CD4-positive, alpha-beta T cell treated with Interferon gamma for 1 hour (primary cell): ENCODE results near the gene RAB3D.
"Not testable (repeated sequence)": the region's sequence is repeated elsewhere in the genome, so short reads cannot be mapped to it uniquely, and the experiment has no call there.

Experiments used
- DNase-seq: peaks from one replicate; pipeline ENCODE4 v3.0.0-alpha.2; 2020

RAB3D gene

DNA sequence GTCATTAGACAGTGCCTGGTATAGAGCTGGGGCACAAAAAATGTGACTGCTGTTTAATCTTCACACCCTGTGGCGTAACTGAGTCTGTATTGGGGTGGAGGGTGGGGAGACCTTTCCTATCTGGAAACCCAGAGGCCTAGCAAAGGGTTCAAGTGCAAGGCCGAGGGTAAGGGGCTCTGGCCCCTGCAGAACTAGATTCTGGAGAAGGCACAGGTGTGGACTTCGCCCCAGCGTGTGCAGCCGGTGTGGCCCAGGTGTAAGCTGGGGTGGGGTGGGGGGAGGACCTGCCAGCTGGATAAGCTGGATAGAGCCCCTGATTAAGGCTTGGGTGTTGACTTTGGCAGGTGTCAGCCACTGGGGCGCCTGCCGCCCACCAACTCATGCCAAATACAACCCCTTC, 1.3 kb downstream of the RAB3D start:
- DNase-seq: no peak

DNA sequence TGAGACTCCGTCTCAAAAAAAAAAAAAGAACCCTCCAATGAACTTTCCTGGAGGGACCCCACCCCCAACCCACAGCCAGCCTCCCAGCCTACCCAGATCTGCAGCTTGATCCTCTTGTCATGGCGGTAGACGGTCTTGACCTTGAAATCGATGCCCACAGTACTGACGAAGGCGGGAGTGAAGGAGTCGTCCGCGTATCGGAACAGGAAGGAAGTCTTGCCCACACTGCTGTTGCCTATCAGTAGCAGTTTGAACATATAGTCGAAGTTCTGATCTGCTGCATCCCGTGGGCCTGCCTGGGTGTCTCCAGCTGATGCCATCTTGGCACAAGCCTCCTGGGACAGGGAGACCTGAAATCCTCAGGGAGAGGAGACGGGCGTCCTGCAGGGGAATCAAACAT, 2.4 kb downstream of the RAB3D start:
- no peak for DNase-seq

DNA sequence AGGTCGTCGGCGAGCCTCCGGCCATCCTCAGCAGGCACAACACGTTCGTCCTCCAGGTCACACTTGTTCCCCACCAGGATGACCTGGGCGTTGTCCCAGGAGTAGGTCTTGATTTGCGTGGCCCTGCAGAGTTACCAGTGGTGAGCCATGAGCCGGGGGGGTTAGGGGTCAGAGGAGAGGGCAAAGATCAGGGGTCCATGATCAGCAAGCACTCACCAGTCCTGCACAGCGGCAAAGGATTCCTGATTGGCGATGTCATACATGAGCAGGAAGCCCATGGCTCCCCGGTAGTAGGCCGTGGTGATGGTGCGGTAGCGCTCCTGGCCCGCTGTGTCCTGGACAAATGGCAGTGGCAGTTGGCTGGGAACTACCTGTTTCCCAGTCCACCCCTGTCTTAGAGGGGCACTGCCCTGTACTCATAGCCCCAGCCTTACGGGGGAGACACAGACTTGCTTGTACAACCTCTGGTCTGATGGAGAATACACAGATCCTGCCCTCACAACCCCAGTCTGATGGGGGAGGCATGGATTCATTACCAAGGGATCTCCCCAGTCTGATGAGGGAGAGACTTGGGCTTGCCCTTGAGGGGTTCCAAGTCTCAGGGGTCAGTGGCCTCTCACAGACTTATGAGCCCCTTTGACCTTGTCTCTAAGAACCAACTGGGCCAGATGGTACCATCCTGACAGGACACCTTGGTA, 3.9 kb downstream of the RAB3D start:
- DNase-seq: no peak

DNA sequence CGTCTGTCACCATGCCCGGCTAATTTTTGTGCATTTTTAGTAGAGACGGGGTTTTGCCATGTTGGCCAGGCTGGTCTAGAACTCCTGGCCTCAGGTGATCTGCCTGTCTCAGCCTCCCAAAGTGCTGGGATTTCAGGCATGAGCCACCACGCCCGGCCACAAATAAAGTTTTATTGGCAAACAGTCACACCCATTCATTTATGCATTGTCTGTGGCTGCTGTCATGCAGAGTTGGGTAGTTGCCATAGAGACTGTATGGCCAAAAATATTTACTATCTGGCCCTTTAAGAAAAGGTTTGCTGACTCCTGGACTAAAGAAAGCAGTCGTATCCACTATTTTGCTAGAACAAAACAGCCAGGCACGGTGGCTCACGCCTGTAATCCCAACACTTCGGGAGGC, 5.6 kb downstream of the RAB3D start:
- DNase-seq: not testable (repeated sequence)

DNA sequence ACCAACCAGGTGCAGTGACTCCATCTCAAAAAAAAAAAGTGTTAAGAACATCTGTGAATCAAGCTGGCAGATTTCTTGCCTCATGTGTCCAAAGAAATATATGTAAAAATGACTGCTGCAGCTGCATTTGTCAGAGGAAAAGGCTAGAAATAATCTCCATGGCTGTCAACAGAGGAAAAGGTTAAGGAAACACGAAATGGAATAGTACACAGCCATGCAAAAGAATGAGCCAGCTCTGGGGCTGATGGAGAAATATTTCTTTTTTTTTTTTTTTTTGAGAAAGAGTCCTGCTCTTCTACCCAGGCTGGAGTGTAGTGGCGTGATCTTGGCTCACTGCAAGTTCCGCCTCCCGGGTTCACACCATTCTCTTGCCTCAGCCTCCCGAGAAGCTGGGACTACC, 6.6 kb downstream of the RAB3D start:
- no peak for DNase-seq

DNA sequence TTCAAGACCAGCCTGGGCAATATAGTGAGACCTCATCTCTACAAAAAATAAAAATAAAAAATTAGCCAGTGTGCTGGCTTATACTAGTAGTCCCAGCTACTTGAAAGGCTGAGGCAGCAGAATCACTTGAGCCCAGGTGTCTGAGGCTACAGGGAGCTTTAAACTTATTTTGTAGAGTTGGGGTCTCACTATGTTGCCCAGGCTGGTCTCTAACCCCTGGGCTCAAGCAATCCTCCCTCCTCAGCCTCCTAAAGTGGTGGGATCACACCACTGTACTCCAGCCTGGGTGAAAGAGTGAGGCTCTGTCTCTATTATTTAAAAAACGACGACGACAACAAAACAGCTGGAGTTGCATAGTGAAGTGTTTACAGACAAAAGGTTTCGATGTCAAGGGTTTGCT, 8.0 kb downstream of the RAB3D start:
- DNase-seq: no peak

DNA sequence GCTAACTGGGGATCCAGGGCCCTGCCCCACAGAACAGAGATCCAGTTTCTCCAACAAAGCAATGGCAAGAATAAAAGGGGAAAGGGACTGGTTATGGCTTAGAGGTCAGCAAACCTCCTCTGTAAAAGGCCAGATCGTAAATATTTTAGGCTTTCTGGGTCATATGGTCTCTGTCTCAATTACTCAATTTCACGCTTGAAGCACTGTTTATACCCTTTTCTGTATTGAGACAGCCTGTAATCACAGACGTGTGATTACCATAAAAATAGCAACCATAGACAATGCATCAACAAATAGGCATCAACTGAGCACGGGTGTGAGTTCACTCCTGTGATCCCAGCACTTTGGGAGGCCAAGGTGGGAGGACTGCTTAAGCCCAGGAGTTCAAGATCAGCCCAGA, 9.3 kb downstream of the RAB3D start:
- DNase-seq: no peak

DNA sequence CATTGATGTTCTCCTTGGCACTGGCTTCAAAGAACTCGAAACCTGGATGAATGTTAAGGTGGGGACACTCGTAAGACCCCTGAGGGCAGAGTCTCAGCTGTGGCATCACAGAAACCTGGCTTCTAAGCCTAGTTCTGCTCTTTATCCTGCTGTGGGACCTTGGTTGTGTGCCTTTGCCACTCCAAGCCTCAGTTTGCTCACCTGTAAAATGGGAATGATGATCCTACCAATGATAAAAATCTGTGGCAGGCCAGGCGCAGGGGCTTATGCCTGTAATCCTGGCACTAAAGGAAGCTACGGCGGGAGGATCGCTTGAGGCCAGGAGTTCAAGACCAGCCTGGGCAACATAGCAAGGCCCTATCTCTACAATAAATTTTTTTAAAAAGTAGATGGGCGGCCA, 13.9 kb downstream of the RAB3D start:
- no peak for DNase-seq

DNA sequence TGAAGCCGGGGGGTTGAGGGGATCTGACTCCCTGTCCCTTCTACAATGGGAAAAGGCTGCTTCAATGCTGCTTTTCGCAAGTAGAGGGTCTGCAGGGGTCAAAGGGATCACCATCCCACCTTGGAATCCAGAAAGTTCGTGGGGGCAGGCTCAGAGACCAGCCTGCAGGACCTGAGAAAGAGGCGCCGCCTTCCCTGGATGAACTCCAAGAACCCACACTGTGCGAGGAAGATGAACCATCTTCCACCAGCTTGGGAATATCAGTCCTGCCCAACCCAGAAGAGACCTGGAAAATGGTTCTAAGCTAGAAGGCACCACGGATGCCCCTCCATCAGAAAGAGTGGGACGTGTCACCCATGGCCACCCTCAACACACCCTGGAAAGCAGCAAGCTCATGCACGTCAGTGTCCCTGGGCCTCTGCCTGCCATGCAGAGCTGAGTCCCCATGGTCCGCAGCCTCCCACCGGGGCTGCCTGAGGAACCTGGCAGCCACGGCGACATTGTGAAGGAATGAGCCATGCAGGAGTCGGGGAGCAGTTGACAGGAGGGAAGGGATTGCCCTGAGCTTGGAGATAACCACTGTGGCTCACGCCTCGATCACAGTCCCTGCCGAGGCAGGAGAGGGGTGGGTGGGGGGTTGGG, 14.6 kb downstream of the RAB3D start:
- no peak for DNase-seq

DNA sequence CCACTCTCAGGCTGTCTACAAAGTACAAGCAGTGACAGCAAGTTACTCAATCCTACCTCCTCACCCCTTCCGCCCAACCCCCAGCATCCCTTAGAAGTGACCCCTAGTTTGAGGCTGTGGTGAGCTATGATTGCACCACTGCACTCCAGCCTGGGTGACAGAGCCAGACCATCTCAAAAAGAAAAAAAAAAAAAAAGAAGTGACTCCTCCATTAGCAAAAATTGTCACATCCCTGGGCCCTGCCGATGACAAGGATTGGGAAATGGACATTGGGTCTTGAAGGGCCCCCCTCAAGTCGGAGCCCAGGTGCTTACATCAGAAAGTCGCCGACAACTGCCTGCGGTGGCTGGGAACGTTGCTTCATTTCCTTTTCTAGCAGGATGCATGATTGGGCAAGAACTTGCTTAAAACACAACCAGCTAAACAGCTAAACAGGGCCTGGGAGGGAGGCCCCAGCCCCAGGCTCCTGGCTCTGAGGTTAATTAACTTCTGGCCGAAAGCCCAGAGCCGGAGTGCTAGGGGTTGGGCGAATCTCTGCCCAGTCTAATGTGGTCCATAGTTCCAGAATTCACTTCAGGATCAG, 15.3 kb downstream of the RAB3D start:
- DNase-seq: peak; percentile 77

DNA sequence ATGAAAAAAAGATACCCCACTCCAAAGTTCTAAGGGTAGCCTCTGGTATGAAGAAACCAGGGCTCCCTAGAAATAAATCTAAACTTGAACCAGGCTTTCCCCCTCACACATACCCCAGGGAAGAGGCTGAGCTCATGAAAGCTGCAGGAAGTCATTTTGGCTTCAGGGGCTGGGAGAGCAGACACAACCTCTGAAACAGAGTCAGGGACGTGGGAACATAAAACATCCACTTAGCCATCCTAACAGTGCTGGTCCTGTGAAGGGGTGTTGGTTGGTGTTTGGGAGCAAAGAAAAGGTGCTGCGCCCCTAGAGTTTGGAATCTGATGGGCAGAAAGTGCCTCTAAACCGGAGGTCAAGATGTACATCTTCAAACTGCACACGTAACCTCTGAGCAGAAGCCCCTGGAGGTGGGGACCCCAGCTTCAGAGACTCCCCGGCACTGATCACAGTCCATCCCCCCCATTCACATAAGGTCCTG, 15.8 kb downstream of the RAB3D start:
- no peak for DNase-seq

DNA sequence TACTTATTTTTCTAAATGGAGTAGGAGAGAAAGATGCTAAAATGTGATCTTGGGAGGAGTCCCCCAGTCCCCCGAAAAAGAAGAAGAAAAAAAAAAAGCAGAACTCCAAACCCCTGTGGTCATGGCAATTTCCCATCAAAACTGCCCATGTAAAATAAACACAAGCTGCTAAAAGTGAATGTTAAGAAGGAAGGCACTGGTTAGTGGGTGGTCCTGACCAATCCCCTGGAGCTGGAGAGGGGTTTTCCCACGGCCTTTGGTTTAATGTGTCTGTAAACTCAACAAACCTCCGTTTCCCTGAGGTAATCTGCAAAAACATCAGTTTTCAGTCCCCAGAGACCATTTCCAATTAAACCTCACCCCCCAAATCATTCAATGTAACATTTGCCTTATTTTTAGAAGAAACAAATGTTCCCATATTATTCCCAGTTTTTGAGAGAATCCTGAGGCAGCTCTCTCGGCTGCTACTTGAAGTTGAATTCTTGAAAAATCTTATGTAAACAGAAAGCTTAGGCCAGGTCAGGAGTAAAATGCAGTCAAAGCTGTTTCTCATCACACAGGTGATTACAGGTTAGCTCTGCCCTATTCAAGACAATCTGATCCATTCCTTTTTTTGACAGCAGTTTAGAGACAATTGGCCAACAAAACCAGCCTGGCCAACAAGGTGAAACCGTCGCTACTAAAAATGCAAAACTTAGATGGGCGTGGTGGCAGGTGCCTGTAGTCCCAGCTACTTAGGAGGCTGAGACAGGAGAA, 17.0 kb downstream of the RAB3D start:
- peak; percentile 25 for DNase-seq

DNA sequence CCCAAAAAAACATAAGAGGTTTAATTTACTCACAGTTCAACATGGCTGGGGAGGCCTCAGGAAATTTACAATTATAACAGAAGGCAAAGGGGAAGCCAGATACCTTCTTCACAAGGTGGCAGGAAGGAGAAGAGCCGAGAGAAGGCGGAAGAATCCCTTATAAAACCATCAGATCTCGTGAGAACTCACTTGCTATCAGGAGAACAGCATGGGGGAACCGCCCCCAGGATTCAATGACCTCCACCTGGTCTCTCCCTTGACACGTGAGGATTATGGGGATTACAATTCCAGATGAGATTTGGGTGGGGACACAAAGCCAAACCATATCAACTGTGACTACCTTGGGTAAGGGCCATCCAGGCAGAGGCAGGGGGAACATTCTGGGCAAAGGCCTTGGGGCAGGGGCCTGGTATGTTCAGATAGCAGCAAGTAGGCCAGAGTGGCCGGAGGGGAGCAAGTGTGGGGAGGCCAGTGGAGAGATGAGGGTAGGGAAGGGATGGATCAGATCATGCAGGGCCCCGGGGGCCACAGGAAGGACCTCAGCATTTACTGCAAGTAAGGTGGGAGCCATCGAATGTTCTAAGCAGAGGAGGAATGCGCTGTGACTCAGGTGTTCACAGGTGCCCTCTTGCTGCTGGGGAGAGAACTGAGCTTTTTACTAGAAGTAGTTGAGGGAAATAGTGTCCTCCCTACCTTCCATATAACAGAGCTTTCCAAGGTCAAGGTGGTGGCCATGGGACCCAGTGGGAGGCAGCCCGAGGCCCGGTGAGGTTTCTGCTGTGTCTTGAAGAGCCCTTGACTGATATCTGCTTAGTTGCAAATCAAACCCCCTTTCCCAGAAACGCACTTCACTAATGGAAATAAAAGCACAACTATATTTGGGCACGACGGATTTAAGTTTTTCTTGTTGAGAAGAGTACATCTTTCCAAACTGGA, 18.0 kb downstream of the RAB3D start:
- no peak for DNase-seq

DNA sequence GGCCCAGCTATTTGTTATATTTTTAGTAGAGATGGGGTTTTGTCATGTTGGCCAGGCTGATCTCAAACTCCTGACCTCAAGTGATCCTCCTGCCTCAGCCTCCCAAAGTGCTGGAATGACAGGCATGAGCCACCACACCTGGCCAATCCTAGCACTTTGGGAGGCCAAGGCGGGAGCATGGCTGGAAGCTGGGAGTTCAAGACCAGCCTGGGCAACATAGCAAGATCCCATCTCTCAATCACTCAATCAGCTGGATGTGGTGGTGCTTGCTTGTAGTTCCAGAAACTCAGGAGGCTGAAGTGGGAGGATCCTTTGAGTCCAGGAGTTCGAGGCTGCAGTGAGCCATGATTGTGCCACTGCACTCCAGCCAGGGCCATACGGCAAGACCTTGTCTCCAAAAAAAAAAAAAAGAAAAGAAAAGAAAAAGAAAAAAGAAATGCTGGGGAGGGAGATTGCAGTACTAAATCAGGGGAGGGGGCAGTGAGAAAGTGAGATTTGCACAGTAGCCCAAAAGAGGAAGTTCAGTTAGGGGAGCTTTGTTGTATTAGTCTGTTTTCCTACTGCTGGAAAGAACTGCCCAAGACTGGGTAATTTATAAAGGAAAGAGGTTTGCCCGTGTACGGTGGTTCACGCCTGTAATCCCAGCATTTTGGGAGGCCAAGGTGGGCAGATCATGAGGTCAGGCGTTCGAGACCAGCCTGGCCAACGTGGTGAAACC, 19.0 kb downstream of the RAB3D start:
- not testable (repeated sequence) for DNase-seq

DNA sequence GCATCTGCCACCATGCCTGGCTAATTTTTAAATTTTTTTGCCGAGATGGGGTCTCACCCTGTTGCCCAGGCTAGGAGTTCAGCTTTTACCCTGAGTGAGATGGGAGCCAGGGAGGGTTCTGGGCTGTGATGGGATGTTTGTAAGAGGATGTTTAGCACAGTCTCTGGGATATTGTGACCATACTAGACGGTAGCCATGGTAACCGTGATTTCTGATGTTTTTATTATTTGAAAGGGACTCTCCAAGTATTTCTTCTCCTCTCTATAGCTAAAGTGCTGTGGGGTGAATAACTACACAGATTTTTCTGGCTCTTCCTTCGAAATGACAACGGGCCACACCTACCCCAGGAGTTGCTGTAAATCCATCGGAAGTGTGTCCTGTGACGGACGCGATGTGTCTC, 33.1 kb downstream of the RAB3D start:
- no peak for DNase-seq

DNA sequence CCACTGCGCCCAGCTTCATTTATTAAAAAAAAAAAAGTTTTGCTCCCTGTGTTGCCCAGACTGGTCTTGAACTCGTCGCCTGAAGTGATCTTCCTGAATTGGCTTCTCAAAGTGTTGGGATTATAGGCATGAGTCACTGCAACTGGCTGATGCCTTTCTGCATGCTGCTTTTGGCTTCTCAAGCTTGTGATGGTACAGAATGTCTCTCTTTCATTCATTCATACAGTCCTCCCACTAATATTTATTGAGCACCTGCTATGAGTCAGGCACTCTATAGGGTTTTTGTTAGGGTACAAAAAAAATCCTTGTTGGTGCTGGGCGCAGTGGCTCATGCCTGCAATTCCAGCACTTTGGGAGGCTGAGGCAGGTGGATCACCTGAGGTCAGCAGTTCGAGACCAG, 34.5 kb downstream of the RAB3D start:
- DNase-seq: no peak

DNA sequence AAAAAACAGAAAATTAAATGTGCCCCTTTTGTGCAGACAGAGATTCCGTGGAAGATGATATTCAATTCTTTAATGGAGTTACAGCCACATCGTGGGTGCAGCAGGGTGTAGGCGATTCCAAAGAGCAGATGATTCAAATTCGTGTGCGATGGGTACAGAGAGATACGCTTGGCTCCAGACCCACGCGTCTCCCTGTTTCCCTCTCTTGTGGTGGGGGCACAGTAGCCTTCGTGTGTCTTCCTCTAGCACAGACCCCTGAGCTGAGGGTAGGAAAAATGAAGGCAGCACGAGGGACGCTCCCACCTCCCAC, 38.7 kb downstream of the RAB3D start:
- no peak for DNase-seq

DNA sequence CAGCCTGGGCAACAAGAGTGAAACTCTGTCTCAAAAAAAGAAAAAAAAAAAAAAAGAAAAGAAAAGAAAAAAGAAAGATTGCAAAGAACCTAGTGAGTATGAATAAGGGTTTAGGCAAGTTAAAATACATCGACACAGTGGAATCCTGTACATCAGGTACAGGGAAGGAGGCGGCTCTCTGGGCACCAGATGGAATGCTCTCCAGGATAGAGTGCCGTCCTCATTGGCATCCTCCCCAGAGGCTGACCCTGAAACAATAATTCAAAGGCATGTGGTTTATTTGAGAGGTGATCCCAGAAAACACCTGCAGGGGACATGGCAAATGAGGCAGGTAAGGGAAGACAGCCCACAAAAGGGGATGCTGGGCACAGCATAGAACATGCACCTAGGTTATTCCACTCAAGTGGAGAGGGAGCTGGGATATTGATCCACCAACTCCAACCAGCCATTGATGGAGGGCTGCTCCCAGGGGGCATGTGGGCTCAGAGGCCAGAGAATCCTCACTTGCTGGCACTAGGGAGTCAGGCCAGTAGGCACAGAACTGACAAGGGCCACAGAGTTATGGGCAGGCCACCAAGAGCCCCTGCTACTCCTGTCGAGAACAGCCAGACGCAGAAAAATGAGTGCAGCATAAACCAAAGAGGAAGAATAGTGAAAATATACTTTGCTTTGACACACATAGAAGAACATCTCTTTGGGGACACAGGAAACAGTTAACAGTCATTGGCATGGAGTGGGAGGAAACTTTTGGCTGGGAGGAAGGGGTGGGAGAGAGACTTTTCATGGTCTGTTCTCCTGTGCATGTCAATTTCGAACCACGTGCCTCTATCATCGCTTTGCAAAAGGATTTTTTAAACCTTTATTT, 39.3 kb downstream of the RAB3D start:
- DNase-seq: no peak

DNA sequence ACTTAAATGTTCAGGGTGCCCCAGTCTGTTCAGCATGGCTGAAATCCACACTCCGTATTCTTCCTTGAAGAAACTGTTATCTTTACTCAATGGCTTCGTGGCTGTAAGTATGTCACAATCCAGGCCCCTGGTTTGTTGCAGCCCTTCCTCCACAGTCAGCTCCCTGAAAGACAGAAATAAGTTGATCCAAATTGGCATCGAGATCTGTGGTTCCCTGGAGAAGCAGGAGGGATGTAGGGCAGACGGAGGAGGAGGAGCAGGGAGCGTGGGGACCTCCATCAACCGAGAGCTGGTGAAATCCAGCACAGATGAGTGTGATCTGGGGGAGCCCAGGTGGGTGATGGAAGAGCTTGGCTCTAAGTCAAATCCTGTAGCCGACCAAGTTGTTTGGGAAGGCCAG, 43.2 kb downstream of the RAB3D start:
- DNase-seq: no peak

DNA sequence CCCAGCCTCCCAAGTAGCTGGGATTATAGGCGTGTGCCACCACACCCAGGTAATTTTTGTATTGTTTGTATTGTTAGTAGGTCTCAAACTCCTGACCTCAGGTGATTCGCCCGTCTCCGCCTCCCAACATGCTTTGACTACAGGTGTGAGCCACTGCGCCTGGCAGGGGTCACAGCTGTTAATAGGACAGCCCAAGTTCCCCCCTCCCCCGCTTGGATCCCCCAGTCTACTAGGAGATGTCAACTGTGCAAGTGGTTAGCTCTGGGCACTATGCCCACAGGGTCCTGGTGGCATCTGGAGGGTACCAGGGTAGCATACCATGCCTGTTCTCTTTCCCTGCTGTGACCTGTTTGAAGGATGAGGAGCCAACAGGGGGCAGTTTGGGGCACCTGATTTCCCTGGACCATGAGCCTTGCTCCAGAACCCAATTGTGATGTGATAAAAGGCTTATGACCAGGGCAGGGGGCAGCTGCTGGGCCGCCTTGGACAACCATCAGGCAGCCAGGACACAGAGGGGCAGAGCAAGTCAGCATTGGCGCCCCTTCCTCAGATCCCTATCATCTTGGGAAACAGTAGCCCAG, 43.7 kb downstream of the RAB3D start, which contains the start of gene TSPAN16:
TSS of gene TSPAN16 (plus strand) at position 496 of the 581 bp plus-strand sequence. CDS start 138 bp downstream, outside the sequence.
- no peak for DNase-seq
